SK-N-SH treated with all-trans-retinoic acid at 6 μM for 48 hours (cell line): ENCODE results near the gene LAD1.

ENCODE experiments used
- ATAC-seq: fragments of 200-7000 bp; cut with Tn5 transposase; 3 replicates; pipeline ENCODE4 v1.9.1; 2020; ENCODE audit warnings: mild to moderate bottlenecking, moderate library complexity
- ARNTL ChIP-seq: fragments of 450-650 bp; formaldehyde crosslinking; IDR thresholded peaks from 2 replicates; pipeline ENCODE4 v1.5.0; 2020; ENCODE audit warnings: low read depth, mild to moderate bottlenecking, moderate library complexity, borderline replicate concordance
- BACH2 ChIP-seq: fragments of 250-450 bp; sonication (Bioruptor Pico); IDR thresholded peaks from 2 replicates; pipeline ENCODE4 v1.9.0; 2021; ENCODE audit warnings: mild to moderate bottlenecking, borderline replicate concordance
- CSDC2 ChIP-seq: fragments of 250-450 bp; sonication (Bioruptor Pico); IDR thresholded peaks from 2 replicates; pipeline ENCODE4 v1.5.0; 2020; ENCODE audit warnings: mild to moderate bottlenecking, moderate library complexity
- ESRRG ChIP-seq: fragments of 250-450 bp; sonication (Bioruptor Pico); IDR thresholded peaks from 2 replicates; pipeline ENCODE4 v1.6.1; 2021; ENCODE audit warnings: mild to moderate bottlenecking
- GLIS3 ChIP-seq: fragments of 250-450 bp; sonication (Bioruptor Pico); IDR thresholded peaks from 2 replicates; pipeline ENCODE4 v1.5.0; 2020; ENCODE audit warnings: mild to moderate bottlenecking, moderate library complexity
- ISL1 ChIP-seq: fragments of 250-450 bp; sonication (Bioruptor Pico); IDR thresholded peaks from 2 replicates; pipeline ENCODE4 v2.1.2; 2022; ENCODE audit warnings: mild to moderate bottlenecking, moderate library complexity
- PATZ1 ChIP-seq: fragments of 250-450 bp; sonication (Bioruptor Pico); IDR thresholded peaks from 2 replicates; pipeline ENCODE4 v1.8.0; 2020; ENCODE audit warnings: mild to moderate bottlenecking, moderate library complexity, borderline replicate concordance
- PPARA ChIP-seq: fragments of 250-450 bp; sonication (Bioruptor Pico); IDR thresholded peaks from 2 replicates; pipeline ENCODE4 v1.5.0; 2020; ENCODE audit warnings: mild to moderate bottlenecking, borderline replicate concordance
- RARB ChIP-seq: fragments of 250-450 bp; sonication (Bioruptor Pico); IDR thresholded peaks from 2 replicates; pipeline ENCODE4 v1.8.0; 2021; ENCODE audit warnings: mild to moderate bottlenecking, moderate library complexity
- TOX ChIP-seq: fragments of 250-450 bp; sonication (Bioruptor Pico); IDR thresholded peaks from 2 replicates; pipeline ENCODE4 v1.8.0; 2021; ENCODE audit warnings: mild to moderate bottlenecking, moderate library complexity, borderline replicate concordance
- TSHZ2 ChIP-seq: fragments of 250-450 bp; sonication (Bioruptor Pico); IDR thresholded peaks from 2 replicates; pipeline ENCODE4 v1.5.0; 2020; ENCODE audit warnings: mild to moderate bottlenecking, moderate library complexity
- ZC3H10 ChIP-seq: fragments of 250-450 bp; sonication (Bioruptor Pico); IDR thresholded peaks from 2 replicates; pipeline ENCODE4 v1.5.1; 2021; ENCODE audit warnings: mild to moderate bottlenecking, moderate library complexity
- ZNF565 ChIP-seq: fragments of 450-650 bp; formaldehyde crosslinking; conservative IDR thresholded peaks from 2 replicates; pipeline ENCODE4 v1.5.0; 2020; ENCODE audit warnings: low read depth, mild to moderate bottlenecking, moderate library complexity
- ZNF70 ChIP-seq: fragments of 450-650 bp; formaldehyde crosslinking; IDR thresholded peaks from 2 replicates; pipeline ENCODE4 v1.5.0; 2020; ENCODE audit warnings: mild to moderate bottlenecking, moderate library complexity
- ZNF8 ChIP-seq: fragments of 450-650 bp; formaldehyde crosslinking; IDR thresholded peaks from 2 replicates; pipeline ENCODE4 v1.5.0; 2020; ENCODE audit warnings: mild to moderate bottlenecking, moderate library complexity
- TF ChIP-seq, protein P1 (sequence below): fragments of 250-450 bp; sonication (Bioruptor Pico); IDR thresholded peaks from 2 replicates; pipeline ENCODE4 v1.5.1; 2020; ENCODE audit warnings: low read depth, mild to moderate bottlenecking, moderate library complexity

The LAD1 gene

GRCh38 chr1:201344206-201345080 is 54.7 kb downstream of the LAD1 start:
- ATAC-seq: no peak
- TF ChIP-seq ISL1 (CRISPR knock-in tag) (no peak), ZNF70 (CRISPR knock-in tag) (no peak), ESRRG (CRISPR knock-in tag) (no peak), GLIS3 (CRISPR knock-in tag) (no peak), ZC3H10 (CRISPR knock-in tag) (no peak)
- TF ChIP-seq, all 23 proteins: peak for 0

DNA sequence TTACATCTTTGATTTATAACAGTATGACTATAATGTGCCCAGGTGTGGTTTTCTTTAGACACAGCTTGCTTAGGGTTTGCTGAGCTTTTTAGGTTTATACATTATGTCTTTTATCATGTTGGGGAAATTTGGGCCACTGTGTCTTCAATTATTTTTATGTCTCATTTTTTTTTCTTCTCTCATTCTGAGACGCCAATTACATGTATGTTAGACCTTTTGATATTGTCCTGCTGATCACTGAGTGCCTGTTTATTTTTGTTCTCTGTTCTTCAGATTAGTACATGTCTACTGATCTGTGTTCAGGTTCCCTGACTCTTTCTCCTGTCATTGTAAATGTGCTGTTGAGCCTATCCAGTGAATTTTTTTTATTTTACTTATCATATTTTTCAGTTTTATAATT is 57.7 kb downstream of the LAD1 start:
- no peak for ATAC-seq
- TF ChIP-seq ZNF70 (CRISPR knock-in tag) (no peak), GLIS3 (CRISPR knock-in tag) (no peak)

- no peak for TF ChIP-seq PPARA
- ATAC-seq: no peak
These were observed 62.2 kb downstream of the LAD1 start for GRCh38 chr1:201336711-201337450.

DNA sequence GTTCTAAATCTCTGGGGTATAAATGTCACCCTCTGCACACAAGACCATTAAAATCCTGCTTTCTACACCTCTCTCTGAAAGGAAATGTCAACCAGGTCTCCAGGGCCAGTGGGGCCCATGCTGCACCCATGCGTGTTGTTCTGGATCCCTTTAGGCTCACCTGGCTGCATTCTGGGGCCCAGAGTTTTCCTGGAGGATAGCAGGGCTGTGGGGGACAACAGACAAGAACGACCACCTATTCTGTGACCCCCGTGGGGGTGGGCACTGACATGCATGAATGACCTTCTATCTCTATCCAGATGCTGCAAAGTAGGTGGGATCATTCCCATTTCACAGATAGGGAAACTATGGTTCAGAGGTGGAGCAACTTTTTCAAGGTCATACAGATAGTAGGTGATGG is 63.2 kb downstream of the LAD1 start:
- ATAC-seq: no peak
- TF ChIP-seq TOX (no peak), CSDC2 (no peak), RARB (CRISPR knock-in tag) (no peak)
- TF ChIP-seq, all 23 proteins: peak for 0

GRCh38 chr1:201335174-201335870 is 63.8 kb downstream of the LAD1 start:
- TF ChIP-seq BACH2 (CRISPR knock-in tag) (no peak), TOX (no peak), ZNF8 (CRISPR knock-in tag) (no peak), PATZ1 (CRISPR knock-in tag) (no peak), ZNF565 (CRISPR knock-in tag) (no peak), TSHZ2 (CRISPR knock-in tag) (no peak), CSDC2 (no peak), RARB (CRISPR knock-in tag) (no peak), PPARA (no peak), ARNTL (no peak)
- TF ChIP-seq, protein P1, sequence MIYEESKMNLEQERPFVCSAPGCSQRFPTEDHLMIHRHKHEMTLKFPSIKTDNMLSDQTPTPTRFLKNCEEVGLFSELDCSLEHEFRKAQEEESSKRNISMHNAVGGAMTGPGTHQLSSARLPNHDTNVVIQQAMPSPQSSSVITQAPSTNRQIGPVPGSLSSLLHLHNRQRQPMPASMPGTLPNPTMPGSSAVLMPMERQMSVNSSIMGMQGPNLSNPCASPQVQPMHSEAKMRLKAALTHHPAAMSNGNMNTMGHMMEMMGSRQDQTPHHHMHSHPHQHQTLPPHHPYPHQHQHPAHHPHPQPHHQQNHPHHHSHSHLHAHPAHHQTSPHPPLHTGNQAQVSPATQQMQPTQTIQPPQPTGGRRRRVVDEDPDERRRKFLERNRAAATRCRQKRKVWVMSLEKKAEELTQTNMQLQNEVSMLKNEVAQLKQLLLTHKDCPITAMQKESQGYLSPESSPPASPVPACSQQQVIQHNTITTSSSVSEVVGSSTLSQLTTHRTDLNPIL (CRISPR knock-in tag): no peak
- ATAC-seq: no peak
